Vagina (tissue), 2 donors: ENCODE results near the gene ZNF672.

ENCODE experiments used
- POLR2A ChIP-seq, 2 donors: fragments of 450-650 bp; IDR thresholded peaks; one replicate each; pipeline ENCODE4 v1.6.1; 2017; ENCODE audit warnings: antibody characterized with exemption in 2 of 2, mild to moderate bottlenecking in 2 of 2, moderate library complexity in 2 of 2
- POLR2AphosphoS5 ChIP-seq, 2 donors: sonication (generic); formaldehyde crosslinking; IDR thresholded peaks; one replicate each; pipeline ENCODE4 v1.9.0; 2017; ENCODE audit warnings: antibody characterized with exemption in 2 of 2, mild to moderate bottlenecking in 2 of 2, low read depth in 1 of 2; ENCODE audit not compliant: insufficient read depth in 1 of 2
- TF ChIP-seq, protein P1 (sequence below), 3 experiments: fragments of 450-650 bp in 2 of 3; fragments of 200-600 bp in 1 of 3; sonication (generic) in 1 of 3; IDR thresholded peaks; one replicate each; pipeline ENCODE4 v1.5.1; 2017 to 2019; ENCODE audit warnings: antibody characterized with exemption in 3 of 3, mild to moderate bottlenecking in 2 of 3, moderate library complexity in 2 of 3

DNA sequence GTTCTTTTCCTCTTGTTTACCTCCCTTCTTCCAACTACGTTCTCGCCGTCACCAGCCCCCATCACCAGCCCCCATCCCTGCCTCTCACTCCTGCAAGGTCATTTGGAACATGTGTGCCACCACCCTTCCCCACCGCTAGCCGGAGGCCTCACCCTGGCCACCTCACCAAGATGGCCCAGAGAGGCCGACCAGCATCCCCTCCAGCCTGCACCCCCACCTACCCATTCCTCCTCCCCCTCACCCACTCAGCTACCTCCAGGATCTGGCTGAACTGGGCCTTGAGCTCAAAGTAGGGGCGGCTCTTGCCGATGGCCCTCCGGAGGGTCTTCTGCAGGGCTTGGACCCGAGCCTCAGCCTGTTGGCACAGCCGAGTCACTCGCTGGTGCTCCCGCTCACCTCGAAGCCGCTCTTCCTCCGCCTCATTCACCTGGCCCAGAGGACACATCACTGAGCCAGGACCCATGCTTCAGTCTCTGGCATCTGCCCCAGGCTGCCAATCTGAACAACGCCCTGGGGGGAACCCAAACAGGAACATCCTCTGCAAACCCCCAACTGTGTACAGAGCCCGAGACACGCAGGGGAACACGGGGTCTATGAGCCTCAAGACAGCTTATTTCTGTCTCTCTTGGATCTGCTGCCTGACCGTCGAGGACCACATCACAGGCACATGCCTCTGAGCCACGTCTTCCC is 25.1 kb upstream of the ZNF672 start:
- TF ChIP-seq, protein P1, sequence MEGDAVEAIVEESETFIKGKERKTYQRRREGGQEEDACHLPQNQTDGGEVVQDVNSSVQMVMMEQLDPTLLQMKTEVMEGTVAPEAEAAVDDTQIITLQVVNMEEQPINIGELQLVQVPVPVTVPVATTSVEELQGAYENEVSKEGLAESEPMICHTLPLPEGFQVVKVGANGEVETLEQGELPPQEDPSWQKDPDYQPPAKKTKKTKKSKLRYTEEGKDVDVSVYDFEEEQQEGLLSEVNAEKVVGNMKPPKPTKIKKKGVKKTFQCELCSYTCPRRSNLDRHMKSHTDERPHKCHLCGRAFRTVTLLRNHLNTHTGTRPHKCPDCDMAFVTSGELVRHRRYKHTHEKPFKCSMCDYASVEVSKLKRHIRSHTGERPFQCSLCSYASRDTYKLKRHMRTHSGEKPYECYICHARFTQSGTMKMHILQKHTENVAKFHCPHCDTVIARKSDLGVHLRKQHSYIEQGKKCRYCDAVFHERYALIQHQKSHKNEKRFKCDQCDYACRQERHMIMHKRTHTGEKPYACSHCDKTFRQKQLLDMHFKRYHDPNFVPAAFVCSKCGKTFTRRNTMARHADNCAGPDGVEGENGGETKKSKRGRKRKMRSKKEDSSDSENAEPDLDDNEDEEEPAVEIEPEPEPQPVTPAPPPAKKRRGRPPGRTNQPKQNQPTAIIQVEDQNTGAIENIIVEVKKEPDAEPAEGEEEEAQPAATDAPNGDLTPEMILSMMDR (IDR thresholded peaks at IDR 0.05) = no peak
- no peak for TF ChIP-seq POLR2A (IDR thresholded peaks at IDR 0.05)
- no peak for TF ChIP-seq POLR2AphosphoS5 (IDR thresholded peaks at IDR 0.05; ENCODE audit: insufficient read depth in 1 of 2, low read depth in 1 of 2)
